A673 (cell line): Measurements from ENCODE around the gene CCHCR1.

Source experiments
- CTCF ChIP-seq: fragments of 300-800, 200-600 bp; sonication (generic); conservative IDR thresholded peaks from 2 replicates; pipeline ENCODE4 v1.5.1; 2017; ENCODE audit warnings: low read depth, mild to moderate bottlenecking, antibody characterized with exemption, low read length, moderate library complexity, mixed read lengths
- EZH2 ChIP-seq: fragments of 200-600 bp; sonication (generic); IDR thresholded peaks from 2 replicates; pipeline ENCODE4 v1.6.1; 2017; ENCODE audit warnings: borderline replicate concordance, low read depth, mild to moderate bottlenecking, mixed read lengths, antibody characterized with exemption, low read length; ENCODE audit not compliant: poor library complexity, severe bottlenecking

GRCh38 chr6:31179896-31180295 lies 22.3 kb upstream of the CCHCR1 start:
- TF ChIP-seq CTCF (no peak), EZH2 (no peak)
